HUES64 (cell line): ENCODE measurements around the gene RAD17. TPM values are rescaled to one million over a fixed set of nuclear protein-coding genes. Genes with fewer than 3 reads are reported as not detected.
A peak's percentile ranks its signal among the peaks of the same experiment; 100 is the strongest.
"Not testable (repeated sequence)": the region's sequence is repeated elsewhere in the genome, so short reads cannot be mapped to it uniquely, and the experiment has no call there.

ENCODE experiments used
- H3K27ac ChIP-seq: 2 replicates; pipeline ENCODE4 v1.7.0; 2013; ENCODE audit warnings: low read depth, low read length, inconsistent platforms
- H3K27me3 ChIP-seq: 2 replicates; pipeline ENCODE4 v1.6.1; 2013; ENCODE audit warnings: mild to moderate bottlenecking, low read length; ENCODE audit not compliant: insufficient read depth
- H3K36me3 ChIP-seq: 2 replicates; pipeline ENCODE4 v1.6.1; 2013; ENCODE audit warnings: mild to moderate bottlenecking, low read length; ENCODE audit not compliant: insufficient read depth
- H3K4me1 ChIP-seq: 2 replicates; pipeline ENCODE4 v1.6.1; 2013; ENCODE audit warnings: mild to moderate bottlenecking, low read length, moderate library complexity; ENCODE audit not compliant: insufficient read depth
- H3K4me3 ChIP-seq: 2 replicates; pipeline ENCODE4 v1.5.1; 2013; ENCODE audit warnings: mild to moderate bottlenecking, low read length, moderate library complexity
- H3K9ac ChIP-seq: 2 replicates; pipeline ENCODE4 v1.6.1; 2013; ENCODE audit warnings: mild to moderate bottlenecking, low read depth, low read length
- H3K9me3 ChIP-seq: 2 replicates; pipeline ENCODE4 v1.6.1; 2013; ENCODE audit warnings: low read depth, low read length; ENCODE audit not compliant: insufficient read depth
- WGBS: fragments of 150-250, 120-280 bp; methylation state at CpG from one replicate; pipeline ENCODE4 v1.1.7; 2013; ENCODE audit warnings: missing lambda C conversion rate; 5-methylcytosine and 5-hydroxymethylcytosine counted together
- polyA plus RNA-seq, 2 experiments: library from polyadenylated mRNA; stranded (reverse); fragments of 50-300 nt; gene quantifications; one replicate each; pipeline ENCODE4 v1.2.3, GENCODE V29; 2013

Gene RAD17
- polyA plus RNA-seq (2013, experiment 1 of 2) = 24.6 TPM
- polyA plus RNA-seq (2013, experiment 2 of 2) = 28.0 TPM

DNA sequence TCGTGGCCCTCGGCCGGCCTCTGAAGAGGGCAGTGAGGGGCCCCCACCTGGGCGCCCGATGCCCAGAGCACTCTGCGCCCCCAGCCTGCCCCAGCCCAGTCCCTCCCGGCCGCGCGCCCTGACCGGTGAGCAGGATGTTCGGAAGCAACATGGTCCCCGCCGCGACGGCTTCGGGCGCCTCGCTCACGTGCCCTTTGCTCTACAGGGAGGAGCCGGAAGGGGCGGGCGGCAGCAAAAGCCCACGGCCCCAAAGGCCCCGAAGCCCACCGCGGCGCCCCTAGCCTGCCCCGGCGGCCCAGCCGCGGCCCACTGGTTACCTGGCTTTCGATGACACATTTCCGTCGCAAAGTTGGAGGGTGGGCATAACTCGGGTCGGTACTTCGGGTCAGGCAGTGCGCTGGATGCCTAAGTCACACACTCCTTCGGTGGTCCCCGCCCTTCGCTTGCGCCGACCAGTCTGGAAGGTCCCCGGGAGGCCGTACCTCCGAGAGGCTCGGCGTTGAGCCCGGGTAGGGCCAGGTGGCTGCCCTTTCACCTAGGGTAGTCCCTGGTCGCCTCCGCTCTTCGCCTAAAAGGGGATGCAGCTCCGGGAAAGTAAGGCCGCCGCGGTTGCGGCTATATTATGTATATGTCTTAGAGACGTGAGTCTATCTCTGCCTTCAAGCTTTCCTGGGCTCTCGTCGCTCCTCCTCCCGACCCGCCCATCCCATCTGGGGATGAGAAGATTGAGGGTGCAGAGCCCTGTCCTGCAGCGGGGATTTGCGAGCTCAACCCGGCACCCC, at the start of gene RAD17, which contains the start of the genes AK6 and TAF9:
TSS of gene RAD17 (plus strand) at position 479 of the 782 bp plus-strand sequence. CDS start 2,391 bp downstream, outside the sequence.
TSS of gene AK6 (minus strand) at position 181 of the 782 bp plus-strand sequence. CDS start at position 151, 30 bp downstream.
TSS of gene TAF9 (minus strand) at position 181 of the 782 bp plus-strand sequence. CDS start 3,783 bp downstream, outside the sequence.
- Histone ChIP-seq H3K27ac (peak within 1 kb of the TSS; percentile 94), H3K4me3 (peak within 1 kb of the TSS; percentile 74), H3K36me3 (peaks cover 39% of the 10 kb centered on the region), H3K9me3 (no peaks in the 10 kb centered on the region), H3K4me1 (peaks cover 14% of the 10 kb centered on the region; the same call in 1 of the 2 replicates), H3K9ac (peak within 1 kb of the TSS; percentile 98), H3K27me3 (no peaks in the 10 kb centered on the region)
- under 1% methylated on average over 64 of the region's 66 CpGs for WGBS

GRCh38 chr5:69326365-69326764, 43.3 kb upstream of the RAD17 start:
- no peak overlapping the region for H3K27ac ChIP-seq
- H3K4me3 ChIP-seq = no peak overlapping the region
- H3K36me3 ChIP-seq = no peaks in the 10 kb centered on the region
- no peaks in the 10 kb centered on the region for H3K27me3 ChIP-seq
- WGBS = no CpG with 5 or more reads among the region's 1 CpG
- no peaks in the 10 kb centered on the region for H3K9me3 ChIP-seq
- no peak overlapping the region for H3K9ac ChIP-seq
- peaks cover under 1% of the 10 kb centered on the region; the same call in 1 of the 2 replicates for H3K4me1 ChIP-seq

DNA sequence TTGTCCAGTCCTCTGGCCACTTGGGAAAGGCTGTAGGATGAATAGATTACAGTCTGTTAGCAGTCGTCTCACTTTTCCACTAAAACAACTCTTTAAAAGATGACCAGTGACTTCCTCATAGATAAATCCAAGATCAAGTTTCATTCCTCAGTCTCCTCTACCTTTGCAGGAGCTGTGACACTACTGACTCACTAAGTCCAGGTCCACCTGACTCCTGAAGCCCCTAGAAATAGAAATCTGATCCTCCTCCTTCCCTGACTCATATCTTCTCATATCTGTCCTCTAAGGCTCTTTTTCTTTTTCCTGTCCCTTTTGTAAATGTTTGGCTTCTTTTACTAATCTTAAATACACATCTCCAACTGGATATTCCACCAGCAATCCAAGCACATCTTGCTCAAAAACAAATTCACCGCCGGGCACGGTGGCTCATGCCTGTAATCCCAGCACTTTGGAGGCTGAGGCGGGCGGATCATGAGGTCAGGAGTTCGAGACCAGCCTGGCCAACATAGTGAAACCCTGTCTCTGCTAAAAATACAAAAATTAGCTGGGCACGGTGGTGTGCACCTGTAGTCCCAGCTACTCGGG, 39.6 kb upstream of the RAD17 start:
- H3K9me3 ChIP-seq = no peaks in the 10 kb centered on the region
- no peaks in the 10 kb centered on the region for H3K27me3 ChIP-seq
- H3K9ac ChIP-seq = no peak overlapping the region
- 92% methylated on average over 9 of the region's 9 CpGs for WGBS
- H3K27ac ChIP-seq = no peak overlapping the region
- no peaks in the 10 kb centered on the region for H3K36me3 ChIP-seq
- no peak overlapping the region for H3K4me3 ChIP-seq
- H3K4me1 ChIP-seq = peaks cover 10% of the 10 kb centered on the region

DNA sequence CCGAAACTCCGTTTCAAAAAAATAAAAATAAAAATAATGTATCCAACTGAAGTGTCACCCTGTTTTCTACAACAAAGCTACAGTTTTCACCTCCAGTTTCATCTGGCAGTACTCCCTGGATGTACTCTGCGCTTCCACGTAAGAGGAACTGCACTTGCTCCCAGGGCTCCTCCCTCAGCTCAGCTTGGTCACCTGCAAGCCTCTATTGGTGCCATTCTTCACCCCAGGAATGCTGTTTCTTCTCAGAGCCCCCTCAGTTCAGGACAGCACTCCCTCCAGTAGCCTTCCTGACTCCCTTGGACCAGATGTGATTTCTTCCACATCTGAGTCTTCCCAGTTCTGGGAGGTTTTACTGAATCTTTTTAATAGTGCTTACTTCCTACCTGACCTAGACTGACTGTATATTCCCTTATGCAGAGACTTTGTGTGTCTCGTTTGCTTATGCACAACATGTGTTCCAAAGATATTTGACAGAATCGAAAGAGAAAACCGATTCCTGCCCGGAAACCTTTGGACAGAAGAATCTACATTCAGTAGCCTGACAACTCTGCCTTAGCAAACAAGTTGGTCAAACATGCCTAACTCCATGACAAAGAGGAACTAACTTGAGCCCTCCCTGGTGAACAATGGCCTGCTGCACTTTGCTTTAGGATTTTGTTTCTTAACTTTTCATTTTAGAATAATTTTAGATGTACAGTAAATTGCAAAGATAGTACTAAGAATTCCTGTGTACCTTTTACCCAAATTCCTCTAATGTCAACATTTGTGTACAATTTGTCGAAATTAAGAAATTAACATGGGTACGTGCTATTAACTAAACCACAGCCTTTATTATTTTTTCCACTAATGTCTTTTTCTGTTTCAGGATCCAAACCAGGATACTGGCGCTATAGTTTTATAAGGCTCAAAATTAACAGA, 37.8 kb upstream of the RAD17 start:
- no peaks in the 10 kb centered on the region for H3K9me3 ChIP-seq
- peak overlapping the region; percentile 69 for H3K4me3 ChIP-seq
- H3K36me3 ChIP-seq = no peaks in the 10 kb centered on the region
- 82% methylated on average over 11 of the region's 11 CpGs for WGBS
- no peaks in the 10 kb centered on the region for H3K27me3 ChIP-seq
- H3K27ac ChIP-seq = peak overlapping the region; percentile 30; the same call in 1 of the 2 replicates
- H3K9ac ChIP-seq = peak overlapping the region; percentile 75
- H3K4me1 ChIP-seq = peaks cover 10% of the 10 kb centered on the region

DNA sequence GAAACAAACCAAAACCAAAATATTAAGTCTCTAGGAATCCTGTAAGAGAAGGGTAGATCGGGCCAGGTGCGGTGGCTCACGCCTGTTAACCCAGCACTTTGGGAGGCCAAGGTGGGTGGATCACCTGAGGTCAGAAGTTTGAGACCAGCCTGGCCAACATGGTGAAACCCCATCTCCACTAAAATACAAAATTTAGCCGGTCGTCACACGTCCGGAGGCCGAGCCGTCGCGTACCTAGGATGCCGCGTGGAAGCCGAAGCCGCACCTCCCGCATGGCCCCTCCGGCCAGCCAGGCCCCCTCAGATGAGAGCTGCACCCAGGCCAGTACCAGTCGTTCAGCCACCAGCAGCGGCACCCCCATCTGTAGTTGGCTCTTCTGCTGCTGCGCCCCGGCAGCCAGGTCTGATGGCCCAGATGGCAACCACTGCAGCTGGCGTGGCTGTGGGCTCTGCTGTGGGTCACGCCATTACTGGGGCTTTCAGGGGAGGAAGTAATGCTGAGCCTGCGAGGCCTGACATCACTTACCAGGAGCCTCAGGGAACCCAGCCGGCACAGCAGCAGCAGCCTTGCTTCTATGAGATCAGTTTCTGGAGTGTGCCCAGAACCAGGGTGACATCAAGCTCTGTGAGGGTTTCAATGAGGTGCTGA, 35.8 kb upstream of the RAD17 start:
- H3K4me3 ChIP-seq, H3K27ac ChIP-seq, H3K27me3 ChIP-seq, H3K36me3 ChIP-seq, H3K9me3 ChIP-seq, H3K9ac ChIP-seq: not testable (repeated sequence)
- WGBS = 95% methylated on average over 25 of the region's 25 CpGs
- H3K4me1 ChIP-seq = peaks cover 10% of the 10 kb centered on the region

GRCh38 chr5:69334793-69335268, 34.8 kb upstream of the RAD17 start:
- 24% methylated on average over 18 of the region's 18 CpGs for WGBS
- Histone ChIP-seq H3K27me3 (no peaks in the 10 kb centered on the region), H3K9ac (no peak overlapping the region), H3K9me3 (no peaks in the 10 kb centered on the region), H3K4me1 (peaks cover 10% of the 10 kb centered on the region), H3K4me3 (peak overlapping the region; percentile 19; the same call in 1 of the 2 replicates), H3K36me3 (no peaks in the 10 kb centered on the region), H3K27ac (no peak overlapping the region)

DNA sequence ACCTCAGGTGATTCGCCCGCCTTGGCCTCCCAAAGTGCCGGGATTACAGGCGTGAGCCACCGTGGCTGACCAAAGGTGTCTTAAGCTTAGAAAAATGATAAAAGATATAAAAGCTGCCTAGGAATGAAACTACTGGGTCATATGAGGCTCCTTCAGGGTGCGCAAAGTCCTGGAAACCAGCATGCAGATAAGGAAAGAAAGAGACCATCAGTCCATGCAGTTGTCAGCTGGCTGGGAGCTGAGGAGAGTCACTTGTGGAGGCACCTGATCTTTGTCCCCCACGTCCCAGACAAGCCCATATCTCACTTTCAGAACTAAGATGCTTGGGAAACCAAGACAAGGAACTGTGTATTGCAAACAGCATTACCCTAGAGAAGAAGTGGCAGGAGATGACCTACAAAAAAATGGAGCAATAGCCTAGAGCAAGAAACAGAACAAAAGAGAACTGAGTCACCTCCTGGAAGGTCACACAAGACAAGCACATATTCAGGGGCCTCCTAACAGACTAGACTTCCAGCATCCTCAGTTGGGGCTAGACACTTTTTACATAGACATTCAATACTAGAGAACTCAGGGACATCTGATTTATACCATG, 34.2 kb upstream of the RAD17 start:
- 93% methylated on average over 7 of the region's 7 CpGs for WGBS
- Histone ChIP-seq H3K4me1 (peaks cover 10% of the 10 kb centered on the region), H3K9me3 (no peaks in the 10 kb centered on the region), H3K27me3 (no peaks in the 10 kb centered on the region), H3K4me3 (no peak overlapping the region), H3K27ac (no peak overlapping the region), H3K9ac (no peak overlapping the region), H3K36me3 (no peaks in the 10 kb centered on the region)

- H3K9ac ChIP-seq = no peak overlapping the region
- no peaks in the 10 kb centered on the region for H3K36me3 ChIP-seq
- H3K4me3 ChIP-seq = no peak overlapping the region
- 93% methylated on average over 4 of the region's 4 CpGs for WGBS
- H3K27me3 ChIP-seq = no peaks in the 10 kb centered on the region
- no peaks in the 10 kb centered on the region for H3K9me3 ChIP-seq
- H3K4me1 ChIP-seq = no peaks in the 10 kb centered on the region
- H3K27ac ChIP-seq = no peak overlapping the region
These were observed 28.0 kb upstream of the RAD17 start for GRCh38 chr5:69341520-69342161.

DNA sequence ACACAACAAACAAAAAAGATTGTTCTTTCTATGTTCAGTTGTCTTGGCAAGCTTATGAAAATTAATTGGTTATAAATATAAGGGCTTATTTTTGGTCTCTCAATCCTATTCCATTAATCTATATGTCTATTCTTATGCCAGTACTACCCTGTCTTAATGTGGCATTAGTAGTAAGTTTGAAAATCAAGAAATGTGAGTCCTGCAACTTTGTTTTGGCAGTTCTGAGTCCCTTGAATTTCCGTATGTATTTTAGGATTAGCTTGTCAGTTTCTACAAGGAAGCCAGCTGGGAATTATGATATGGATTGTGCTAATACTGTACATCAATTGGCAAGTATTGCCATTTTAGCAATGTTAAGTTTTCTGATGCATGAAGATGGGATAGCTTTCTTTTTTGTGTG, 26.5 kb upstream of the RAD17 start:
- no peak overlapping the region for H3K27ac ChIP-seq
- H3K4me1 ChIP-seq = no peaks in the 10 kb centered on the region
- no peak overlapping the region for H3K4me3 ChIP-seq
- 88% methylated on average over 1 of the region's 1 CpG for WGBS
- no peak overlapping the region for H3K9ac ChIP-seq
- H3K27me3 ChIP-seq = no peaks in the 10 kb centered on the region
- H3K36me3 ChIP-seq = no peaks in the 10 kb centered on the region
- H3K9me3 ChIP-seq = no peaks in the 10 kb centered on the region

DNA sequence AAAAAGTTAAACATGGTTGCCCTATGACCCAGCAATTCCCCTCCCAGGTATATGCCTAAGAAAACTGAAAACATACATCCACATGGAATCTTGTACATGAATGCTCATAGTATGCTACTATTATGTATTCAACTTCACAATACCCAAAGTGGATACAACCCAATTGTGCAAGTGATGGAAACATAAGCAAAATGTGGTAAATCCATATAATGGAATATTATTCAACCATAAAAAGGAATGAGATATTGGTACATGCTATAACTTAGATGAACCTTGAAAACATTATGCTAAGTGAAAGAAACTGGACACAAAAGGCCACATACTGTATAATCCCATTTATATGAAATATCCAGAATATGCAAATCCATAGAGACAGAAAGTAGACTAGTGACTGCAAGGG, 19.0 kb upstream of the RAD17 start:
- H3K27ac ChIP-seq = no peak overlapping the region
- no peaks in the 10 kb centered on the region for H3K27me3 ChIP-seq
- no peak overlapping the region for H3K9ac ChIP-seq
- no peaks in the 10 kb centered on the region for H3K4me1 ChIP-seq
- H3K9me3 ChIP-seq = no peaks in the 10 kb centered on the region
- H3K36me3 ChIP-seq = peaks cover 46% of the 10 kb centered on the region
- H3K4me3 ChIP-seq = no peak overlapping the region
